ENCODE data around the gene CARS1.
A peak's percentile ranks its signal among the peaks of the same experiment; 100 is the strongest.

CARS1 gene

GRCh38 chr11:2992997-2993325, 64.3 kb downstream of the CARS1 start:
- Mint-ChIP-seq H3K27ac (peak overlapping the region; percentile 87), H3K4me3 (peak overlapping the region; percentile 92), H3K36me3 (ENCODE audit: low read depth) (peaks cover 16% of the 10 kb centered on the region), H3K27me3 (ENCODE audit: low read depth) (no peaks in the 10 kb centered on the region), H3K4me1 (ENCODE audit: low read depth) (peaks cover 23% of the 10 kb centered on the region), H3K9me3 (no peaks in the 10 kb centered on the region)

GRCh38 chr11:2992234-2992996, 64.8 kb downstream of the CARS1 start, which contains the start of gene NAP1L4:
TSS of gene NAP1L4 (minus strand) at chr11:2992329. CDS start at chr11:2979220, 13,109 bp downstream.
- Mint-ChIP-seq H3K4me3 (peak within 1 kb of the TSS; percentile 98), H3K27me3 (ENCODE audit: low read depth) (no peaks in the 10 kb centered on the region), H3K27ac (peak within 1 kb of the TSS; percentile 99), H3K4me1 (ENCODE audit: low read depth) (peaks cover 27% of the 10 kb centered on the region), H3K36me3 (ENCODE audit: low read depth) (peaks cover 20% of the 10 kb centered on the region), H3K9me3 (no peaks in the 10 kb centered on the region)

DNA sequence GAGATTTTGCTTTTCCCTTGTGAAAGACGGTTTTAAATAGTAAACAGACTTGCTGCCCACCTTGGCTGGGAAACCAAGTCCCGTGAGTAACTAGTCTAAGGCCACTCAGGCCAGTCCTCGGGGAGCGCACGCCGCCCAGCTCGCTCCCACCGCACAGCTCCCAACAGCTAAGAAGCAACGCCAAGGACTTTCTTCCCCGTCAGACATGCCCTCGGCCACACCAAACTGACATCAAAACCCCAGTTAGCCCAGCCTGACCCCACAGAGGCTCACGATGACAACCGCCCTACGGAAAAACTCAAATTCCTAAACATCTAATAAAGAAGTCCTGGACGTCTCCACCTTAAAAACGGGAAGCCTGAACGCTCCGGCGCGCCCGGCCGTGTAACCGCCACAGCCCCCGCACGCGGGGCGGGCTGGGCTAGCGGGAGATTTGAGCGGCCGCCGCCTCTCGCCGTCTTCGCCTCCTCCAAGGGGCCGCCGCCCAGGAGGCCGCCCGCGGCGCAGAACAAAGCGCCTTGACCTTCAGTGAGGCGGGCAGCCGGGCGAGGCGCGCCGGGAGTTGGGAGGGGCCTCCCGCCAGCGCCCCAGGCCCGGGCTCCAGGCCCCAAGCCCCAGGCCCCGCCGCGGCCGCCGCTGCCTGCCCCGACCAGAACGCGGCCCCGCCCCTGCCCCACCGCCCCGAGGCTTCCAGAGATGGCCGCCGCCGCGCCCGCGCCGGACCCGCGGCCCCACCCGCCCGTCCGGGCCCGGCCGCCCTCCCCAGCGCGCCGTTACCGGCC, 65.6 kb downstream of the CARS1 start:
- H3K27me3 Mint-ChIP-seq (ENCODE audit: low read depth) = no peaks in the 10 kb centered on the region
- H3K27ac Mint-ChIP-seq = peak overlapping the region; percentile 99
- peaks cover 24% of the 10 kb centered on the region for H3K36me3 Mint-ChIP-seq (ENCODE audit: low read depth)
- H3K4me1 Mint-ChIP-seq (ENCODE audit: low read depth) = peaks cover 30% of the 10 kb centered on the region
- H3K4me3 Mint-ChIP-seq = peak overlapping the region; percentile 98
- H3K9me3 Mint-ChIP-seq = no peaks in the 10 kb centered on the region

DNA sequence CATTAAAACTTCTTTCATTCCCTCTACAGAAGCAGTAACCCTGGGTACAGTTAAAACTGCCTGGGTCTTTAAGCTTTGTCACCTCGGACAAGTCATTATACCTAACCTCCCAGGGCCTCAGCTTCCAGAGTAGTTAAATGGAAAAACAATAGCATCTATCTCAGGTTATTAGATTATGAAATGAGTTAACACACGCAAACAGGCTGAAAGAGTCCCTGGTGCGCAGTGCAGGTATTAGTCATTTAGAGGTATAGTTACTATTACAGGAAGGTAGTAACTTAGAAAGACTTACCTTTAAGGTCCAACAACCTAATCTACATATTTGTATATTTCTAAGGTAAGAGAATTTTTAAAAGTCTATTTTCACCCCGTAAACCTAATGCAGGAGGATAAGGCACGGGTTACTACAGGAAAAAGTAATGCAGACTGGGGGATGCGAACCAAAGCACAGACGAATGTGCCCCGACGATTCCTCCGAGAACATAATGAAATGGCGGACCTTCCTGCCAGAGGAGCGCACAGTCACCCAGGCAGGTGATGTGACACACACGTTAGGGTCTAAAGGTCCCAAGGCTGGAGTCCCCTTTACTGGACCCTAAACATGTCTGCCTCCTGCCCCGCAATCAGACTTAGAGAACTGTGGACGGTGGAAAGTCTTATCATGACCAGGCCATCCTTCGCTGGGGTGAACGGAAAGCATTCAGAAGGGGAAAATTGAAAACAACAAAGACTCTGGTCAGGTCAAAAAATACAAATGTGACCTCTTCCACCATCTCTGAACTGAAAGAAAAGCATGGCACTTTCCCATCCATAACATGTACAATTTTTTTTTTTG, 66.4 kb downstream of the CARS1 start:
- no peaks in the 10 kb centered on the region for H3K27me3 Mint-ChIP-seq (ENCODE audit: low read depth)
- H3K27ac Mint-ChIP-seq = peak overlapping the region; percentile 99
- peaks cover 30% of the 10 kb centered on the region for H3K4me1 Mint-ChIP-seq (ENCODE audit: low read depth)
- peaks cover 24% of the 10 kb centered on the region for H3K36me3 Mint-ChIP-seq (ENCODE audit: low read depth)
- peak overlapping the region; percentile 98 for H3K4me3 Mint-ChIP-seq
- H3K9me3 Mint-ChIP-seq = no peaks in the 10 kb centered on the region

- H3K27ac Mint-ChIP-seq = peak overlapping the region; percentile 99
- peaks cover 32% of the 10 kb centered on the region for H3K4me1 Mint-ChIP-seq (ENCODE audit: low read depth)
- peak overlapping the region; percentile 98 for H3K4me3 Mint-ChIP-seq
- peaks cover 26% of the 10 kb centered on the region for H3K36me3 Mint-ChIP-seq (ENCODE audit: low read depth)
- H3K27me3 Mint-ChIP-seq (ENCODE audit: low read depth) = no peaks in the 10 kb centered on the region
- H3K9me3 Mint-ChIP-seq = no peaks in the 10 kb centered on the region
Observed at GRCh38 chr11:2989551-2989950, 67.7 kb downstream of the CARS1 start.

GRCh38 chr11:2989006-2989405, 68.2 kb downstream of the CARS1 start:
- Mint-ChIP-seq H3K27me3 (ENCODE audit: low read depth) (no peaks in the 10 kb centered on the region), H3K36me3 (ENCODE audit: low read depth) (peaks cover 28% of the 10 kb centered on the region), H3K27ac (peak overlapping the region; percentile 99), H3K4me3 (peak overlapping the region; percentile 98), H3K9me3 (no peaks in the 10 kb centered on the region), H3K4me1 (ENCODE audit: low read depth) (peaks cover 34% of the 10 kb centered on the region)

DNA sequence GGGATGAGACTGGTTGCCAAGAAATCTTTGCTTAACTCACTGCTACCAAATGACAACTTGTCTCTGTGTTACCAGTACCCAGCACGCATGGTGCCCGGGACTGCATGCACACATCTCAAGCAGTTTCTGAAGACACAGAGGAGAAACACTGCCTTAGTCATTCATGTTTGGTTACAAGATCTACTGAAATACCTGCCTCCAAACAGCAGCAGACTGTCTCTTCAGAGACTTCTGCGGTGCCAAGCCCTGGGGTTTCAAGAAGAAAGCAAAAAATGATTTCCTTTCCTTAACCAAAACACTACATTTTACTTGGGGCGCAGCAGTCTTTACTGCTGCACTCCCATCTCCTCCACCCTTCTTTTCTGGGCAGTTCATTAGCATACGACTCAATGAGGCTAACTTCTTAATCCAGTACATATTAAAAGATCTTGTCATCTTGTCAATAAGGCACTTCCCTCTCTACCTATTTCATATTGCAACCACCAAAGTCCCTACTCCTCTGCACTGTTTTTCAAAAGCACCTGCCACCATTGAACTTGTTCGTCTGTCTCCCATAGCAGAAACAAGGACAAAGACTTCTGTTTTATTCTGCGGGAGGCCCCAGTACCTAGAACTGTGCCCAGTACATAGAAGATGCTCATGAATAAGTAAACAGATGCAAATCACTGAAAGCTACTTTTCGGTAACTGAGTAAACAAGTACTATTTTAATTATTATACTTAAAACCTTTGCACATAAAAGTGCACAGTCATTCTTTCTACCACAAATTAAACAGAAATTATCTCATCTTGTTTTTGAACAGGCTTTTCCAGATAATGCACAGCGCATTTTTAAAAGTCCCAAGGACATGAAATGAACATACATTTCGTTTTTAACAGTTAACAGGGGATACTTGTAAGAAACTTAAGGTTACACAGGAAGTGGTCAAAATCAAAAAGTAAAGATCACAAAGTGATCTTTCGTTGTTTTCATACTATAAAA, 69.1 kb downstream of the CARS1 start:
- Mint-ChIP-seq H3K27ac (peak overlapping the region; percentile 99), H3K4me3 (peak overlapping the region; percentile 98), H3K9me3 (no peaks in the 10 kb centered on the region), H3K36me3 (ENCODE audit: low read depth) (peaks cover 30% of the 10 kb centered on the region), H3K4me1 (ENCODE audit: low read depth) (peaks cover 36% of the 10 kb centered on the region), H3K27me3 (ENCODE audit: low read depth) (no peaks in the 10 kb centered on the region)

GRCh38 chr11:2983908-2984307, 73.3 kb downstream of the CARS1 start:
- H3K27ac Mint-ChIP-seq = no peak overlapping the region
- no peaks in the 10 kb centered on the region for H3K27me3 Mint-ChIP-seq (ENCODE audit: low read depth)
- no peak overlapping the region for H3K4me3 Mint-ChIP-seq
- H3K9me3 Mint-ChIP-seq = no peaks in the 10 kb centered on the region
- peaks cover 23% of the 10 kb centered on the region for H3K36me3 Mint-ChIP-seq (ENCODE audit: low read depth)
- peaks cover 29% of the 10 kb centered on the region for H3K4me1 Mint-ChIP-seq (ENCODE audit: low read depth)

GRCh38 chr11:2982214-2982613, 75.0 kb downstream of the CARS1 start:
- H3K4me1 Mint-ChIP-seq (ENCODE audit: low read depth) = peaks cover 23% of the 10 kb centered on the region
- H3K36me3 Mint-ChIP-seq (ENCODE audit: low read depth) = peaks cover 29% of the 10 kb centered on the region
- H3K27ac Mint-ChIP-seq = no peak overlapping the region
- no peaks in the 10 kb centered on the region for H3K27me3 Mint-ChIP-seq (ENCODE audit: low read depth)
- H3K4me3 Mint-ChIP-seq = no peak overlapping the region
- no peaks in the 10 kb centered on the region for H3K9me3 Mint-ChIP-seq

DNA sequence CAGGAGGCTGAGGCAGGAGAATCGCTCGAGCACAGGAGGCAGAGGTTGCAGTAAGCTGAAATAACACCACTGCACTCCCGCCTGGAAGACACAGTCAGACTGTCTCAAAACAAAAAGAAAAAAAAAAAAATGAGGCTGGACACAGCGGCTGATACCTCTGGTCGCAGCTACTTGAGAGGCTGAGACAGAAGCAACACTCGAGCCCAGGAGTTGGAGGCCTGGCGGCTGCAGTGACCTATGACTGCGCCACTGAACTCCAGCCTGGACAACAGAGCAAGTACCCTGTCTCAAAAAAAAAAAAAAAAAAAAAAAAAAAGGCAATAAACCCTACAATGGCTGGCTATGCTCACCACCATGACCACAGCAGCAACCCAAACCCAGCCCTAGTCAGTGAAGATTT, 76.1 kb downstream of the CARS1 start:
- Mint-ChIP-seq H3K27me3 (ENCODE audit: low read depth) (no peaks in the 10 kb centered on the region), H3K9me3 (no peaks in the 10 kb centered on the region), H3K36me3 (ENCODE audit: low read depth) (peaks cover 31% of the 10 kb centered on the region), H3K27ac (no peak overlapping the region), H3K4me3 (no peak overlapping the region), H3K4me1 (ENCODE audit: low read depth) (peaks cover 27% of the 10 kb centered on the region)

DNA sequence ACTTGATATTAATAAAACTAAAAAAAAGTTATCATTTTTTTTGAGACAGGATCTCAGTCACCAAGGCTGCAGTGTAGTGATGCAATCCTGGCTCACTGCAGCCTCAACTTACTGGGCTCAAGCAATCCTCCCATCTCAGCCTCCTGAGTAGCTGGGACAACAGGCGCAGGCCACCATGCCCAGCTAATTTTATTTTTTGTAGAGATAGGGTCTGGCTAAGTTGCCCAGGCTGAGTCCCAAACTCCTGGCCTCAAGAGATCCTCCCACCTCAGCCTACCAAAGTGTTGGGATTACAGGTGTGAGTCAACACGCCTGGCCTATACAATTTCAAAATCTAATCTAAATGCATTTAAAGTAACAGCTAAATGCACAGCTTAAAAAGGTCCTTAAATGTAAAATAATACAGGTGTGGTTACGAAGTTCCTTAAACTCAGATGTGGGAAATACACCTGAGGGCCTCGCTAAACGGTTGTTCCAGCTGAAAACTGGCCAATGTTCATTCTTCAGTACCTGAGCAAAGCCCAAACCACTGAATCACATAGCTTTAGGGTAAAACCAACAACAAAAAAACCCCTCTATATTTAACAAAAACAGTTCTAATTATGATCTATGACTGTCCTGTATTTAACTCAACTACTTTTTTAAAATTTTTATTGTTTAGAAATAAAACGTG, 76.9 kb downstream of the CARS1 start:
- H3K9me3 Mint-ChIP-seq = no peaks in the 10 kb centered on the region
- peaks cover 36% of the 10 kb centered on the region for H3K36me3 Mint-ChIP-seq (ENCODE audit: low read depth)
- no peak overlapping the region for H3K4me3 Mint-ChIP-seq
- no peak overlapping the region for H3K27ac Mint-ChIP-seq
- no peaks in the 10 kb centered on the region for H3K27me3 Mint-ChIP-seq (ENCODE audit: low read depth)
- peaks cover 28% of the 10 kb centered on the region for H3K4me1 Mint-ChIP-seq (ENCODE audit: low read depth)

DNA sequence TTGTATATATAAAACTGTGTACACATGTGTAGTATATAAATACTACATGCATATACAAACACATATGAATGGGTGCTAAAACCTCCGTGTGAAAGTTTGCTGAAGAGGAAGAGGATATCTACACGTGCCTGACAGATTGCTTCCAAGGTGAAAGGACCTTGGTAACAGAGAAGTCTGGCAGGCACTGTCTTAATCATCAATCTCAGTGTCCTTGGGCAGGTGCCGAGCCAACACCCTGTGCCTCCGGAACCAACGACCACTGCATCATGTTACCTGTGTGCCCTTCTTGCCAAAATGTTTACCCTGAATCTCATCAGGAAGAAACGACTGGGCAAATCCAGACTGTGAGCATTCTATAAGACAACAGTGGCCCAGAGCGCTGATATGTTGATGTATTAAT, 80.1 kb downstream of the CARS1 start:
- Mint-ChIP-seq H3K9me3 (no peaks in the 10 kb centered on the region), H3K4me1 (ENCODE audit: low read depth) (peaks cover 20% of the 10 kb centered on the region), H3K27ac (no peak overlapping the region), H3K4me3 (no peak overlapping the region), H3K27me3 (ENCODE audit: low read depth) (no peaks in the 10 kb centered on the region), H3K36me3 (ENCODE audit: low read depth) (peaks cover 54% of the 10 kb centered on the region)
